Activated CD8-positive, alpha-beta memory T cell treated with anti-CD3 and anti-CD28 coated beads, Interleukin-2, amount 50 U/mL, for 48 hours (primary cell): Measurements from ENCODE around the gene LRRFIP2.
"Not testable (repeated sequence)": the region's sequence is repeated elsewhere in the genome, so short reads cannot be mapped to it uniquely, and the experiment has no call there.

Experiments
- DNase-seq: peaks from one replicate; pipeline ENCODE4 v3.0.0-alpha.2; 2020

The LRRFIP2 gene, protein sequence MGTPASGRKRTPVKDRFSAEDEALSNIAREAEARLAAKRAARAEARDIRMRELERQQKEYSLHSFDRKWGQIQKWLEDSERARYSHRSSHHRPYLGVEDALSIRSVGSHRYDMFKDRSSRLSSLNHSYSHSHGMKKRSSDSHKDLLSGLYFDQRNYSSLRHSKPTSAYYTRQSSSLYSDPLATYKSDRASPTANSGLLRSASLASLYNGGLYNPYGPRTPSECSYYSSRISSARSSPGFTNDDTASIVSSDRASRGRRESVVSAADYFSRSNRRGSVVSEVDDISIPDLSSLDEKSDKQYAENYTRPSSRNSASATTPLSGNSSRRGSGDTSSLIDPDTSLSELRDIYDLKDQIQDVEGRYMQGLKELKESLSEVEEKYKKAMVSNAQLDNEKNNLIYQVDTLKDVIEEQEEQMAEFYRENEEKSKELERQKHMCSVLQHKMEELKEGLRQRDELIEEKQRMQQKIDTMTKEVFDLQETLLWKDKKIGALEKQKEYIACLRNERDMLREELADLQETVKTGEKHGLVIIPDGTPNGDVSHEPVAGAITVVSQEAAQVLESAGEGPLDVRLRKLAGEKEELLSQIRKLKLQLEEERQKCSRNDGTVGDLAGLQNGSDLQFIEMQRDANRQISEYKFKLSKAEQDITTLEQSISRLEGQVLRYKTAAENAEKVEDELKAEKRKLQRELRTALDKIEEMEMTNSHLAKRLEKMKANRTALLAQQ

GRCh38 chr3:37174532-37175126, at the start of gene LRRFIP2:
Gene LRRFIP2, minus strand, starts transcription at chr3:37174582. Its CDS starts 25,599 bp downstream, at chr3:37148983.
- no peak for DNase-seq

DNA sequence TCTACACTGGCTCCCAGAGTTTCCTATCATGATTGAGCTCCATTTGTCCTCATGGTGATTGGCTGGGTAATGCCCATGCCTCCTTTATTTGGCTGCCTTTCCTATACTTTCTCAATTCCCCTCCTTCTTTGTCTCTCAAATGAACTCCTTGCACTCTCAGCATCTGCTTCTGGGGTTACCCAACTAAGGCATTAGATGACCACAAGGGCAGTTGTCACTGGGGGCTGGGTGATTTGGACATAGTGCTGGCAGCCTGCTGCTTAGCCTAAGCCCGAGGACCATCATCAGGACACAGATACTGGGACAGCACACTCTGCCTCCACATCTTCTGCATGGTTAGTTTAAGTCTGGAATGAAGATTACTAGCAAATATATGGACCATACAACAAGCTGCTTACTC, 49.2 kb upstream of the LRRFIP2 start:
- no peak for DNase-seq

- no peak for DNase-seq
These were observed 48.8 kb upstream of the LRRFIP2 start for GRCh38 chr3:37223141-37223558.

GRCh38 chr3:37222542-37222941, 48.2 kb upstream of the LRRFIP2 start:
- DNase-seq: not testable (repeated sequence)

DNA sequence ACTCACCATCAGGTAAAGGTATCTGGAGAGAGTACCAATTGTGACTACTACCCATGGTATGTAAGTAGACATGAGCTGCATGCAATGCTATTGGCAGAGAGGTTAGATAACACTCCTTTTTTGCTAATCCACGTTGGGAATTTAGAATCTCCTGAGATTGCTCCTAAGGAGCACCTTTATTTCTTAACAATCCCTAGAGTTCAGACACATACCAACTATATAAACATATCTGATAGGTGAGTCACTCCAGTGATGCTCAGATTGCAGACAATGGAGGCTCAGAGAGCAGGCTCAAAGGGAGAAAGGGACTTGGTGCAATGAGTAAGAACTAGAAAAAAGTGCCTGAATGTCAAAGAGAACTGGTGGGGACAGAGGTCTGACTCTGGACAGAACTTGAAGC, 47.0 kb upstream of the LRRFIP2 start:
- no peak for DNase-seq

- no peak for DNase-seq
These were observed 44.9 kb upstream of the LRRFIP2 start for GRCh38 chr3:37219266-37219665.

DNA sequence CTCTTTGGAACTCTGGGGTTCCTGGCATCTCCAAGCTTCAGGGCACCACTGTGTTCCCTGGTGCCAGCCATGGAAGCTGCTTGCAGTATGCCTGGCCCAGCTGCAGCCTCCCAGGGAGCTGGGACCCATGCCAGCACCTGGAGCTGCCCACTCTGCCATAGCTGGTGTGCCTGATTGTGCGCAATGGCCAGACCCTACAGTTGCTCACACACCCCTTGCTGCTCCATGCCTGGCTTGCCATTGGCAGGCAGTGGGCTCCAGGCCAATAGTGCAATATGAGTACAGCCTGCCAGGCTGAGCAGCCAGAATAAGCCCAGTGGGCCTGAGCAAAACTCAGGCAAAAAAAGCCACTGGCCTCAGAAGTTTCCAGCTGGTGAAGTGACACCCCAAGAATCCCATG, 43.8 kb upstream of the LRRFIP2 start:
- DNase-seq: no peak

- DNase-seq: no peak
These were observed 42.9 kb upstream of the LRRFIP2 start for GRCh38 chr3:37217098-37217849.

DNA sequence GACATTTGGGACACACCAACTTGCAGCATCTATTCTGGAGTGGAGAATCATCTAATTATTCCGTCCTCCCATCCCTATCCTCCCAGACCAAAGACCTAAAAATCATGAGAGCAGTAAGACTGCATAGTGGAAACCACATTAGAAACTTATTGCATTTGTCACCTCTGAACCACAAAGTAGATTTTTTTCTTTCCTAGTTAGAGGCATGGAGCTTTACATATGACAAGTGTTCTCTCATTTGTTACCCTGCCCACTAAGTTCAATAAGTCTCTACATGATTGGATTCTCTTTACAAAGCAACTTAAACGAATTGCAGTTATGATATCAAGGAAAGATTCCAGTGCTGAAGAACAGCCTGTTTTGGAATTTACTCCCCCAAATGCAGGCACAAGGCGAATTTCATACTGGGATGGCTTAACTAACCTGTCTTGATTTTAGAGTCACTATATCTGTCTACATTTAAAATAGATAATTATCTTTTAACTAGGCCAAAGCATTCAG, 42.3 kb upstream of the LRRFIP2 start:
- no peak for DNase-seq

GRCh38 chr3:37214076-37214475, 39.7 kb upstream of the LRRFIP2 start:
- DNase-seq: no peak

GRCh38 chr3:37210230-37210629, 35.8 kb upstream of the LRRFIP2 start:
- no peak for DNase-seq

DNA sequence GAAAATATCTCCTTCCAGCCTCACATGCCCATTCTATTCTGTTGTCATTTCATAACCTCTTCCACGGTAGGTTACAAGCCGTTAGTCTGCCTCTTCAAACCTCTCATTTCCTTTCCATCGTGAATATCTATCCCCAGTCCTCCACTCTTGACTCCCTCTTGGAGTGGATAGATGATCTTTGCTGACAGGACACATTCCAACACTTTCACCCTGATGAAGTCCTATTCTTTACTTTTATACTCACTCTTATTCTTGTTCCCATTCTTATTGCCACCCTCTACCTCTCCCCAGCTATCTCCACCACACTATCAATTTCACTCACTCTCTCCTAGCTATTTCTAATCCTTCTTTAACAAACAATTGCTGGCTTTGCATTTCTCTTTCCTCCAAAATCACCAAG, 34.2 kb upstream of the LRRFIP2 start:
- not testable (repeated sequence) for DNase-seq

GRCh38 chr3:37208008-37208407, 33.6 kb upstream of the LRRFIP2 start:
- not testable (repeated sequence) for DNase-seq

GRCh38 chr3:37206041-37206440, 31.7 kb upstream of the LRRFIP2 start:
- not testable (repeated sequence) for DNase-seq

DNA sequence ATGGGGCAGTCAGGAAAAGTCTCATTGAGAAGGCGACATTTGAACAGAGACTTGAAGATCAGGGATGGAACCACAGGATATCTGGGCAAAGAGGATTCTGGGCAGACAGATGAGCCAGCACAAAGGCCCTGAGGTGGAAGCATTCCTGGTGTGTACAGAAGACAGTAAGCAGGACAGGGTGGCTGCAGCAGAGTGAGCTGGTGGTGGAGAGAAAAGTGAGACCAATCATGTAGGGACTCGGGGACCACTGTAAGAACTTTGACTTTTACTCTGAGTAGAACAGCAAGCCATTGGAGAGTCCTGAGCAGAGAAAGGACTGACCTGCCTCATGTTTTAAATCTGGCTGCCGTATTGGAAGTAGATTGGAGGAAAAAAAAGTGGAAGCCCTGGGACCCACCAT, 29.9 kb upstream of the LRRFIP2 start:
- DNase-seq: no peak

GRCh38 chr3:37202035-37202434, 27.7 kb upstream of the LRRFIP2 start:
- no peak for DNase-seq

DNA sequence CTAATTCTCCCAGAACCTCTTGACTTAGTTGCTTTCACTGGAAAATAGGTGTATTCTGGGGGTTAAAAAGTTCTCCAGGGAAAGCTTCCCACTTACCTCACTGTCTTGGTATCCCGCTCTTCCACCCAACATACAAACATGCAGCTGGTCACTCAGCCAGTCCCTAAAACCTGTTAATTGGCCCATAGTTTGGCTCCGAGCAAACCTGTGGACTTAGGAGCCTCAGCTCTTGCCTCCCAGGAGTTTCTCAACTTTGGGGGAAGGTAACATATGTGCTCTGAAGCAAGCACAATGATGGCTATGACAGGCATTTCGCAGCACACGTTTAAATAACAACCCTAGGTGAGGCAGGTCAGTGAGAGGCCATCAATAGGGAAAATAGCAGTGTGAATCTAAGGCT, 25.8 kb upstream of the LRRFIP2 start:
- DNase-seq: no peak

GRCh38 chr3:37198996-37199395, 24.6 kb upstream of the LRRFIP2 start:
- no peak for DNase-seq

- no peak for DNase-seq
These were observed 24.2 kb upstream of the LRRFIP2 start for GRCh38 chr3:37198547-37198946.

GRCh38 chr3:37197810-37198371, 23.5 kb upstream of the LRRFIP2 start:
- DNase-seq: no peak

GRCh38 chr3:37194533-37194932, 20.2 kb upstream of the LRRFIP2 start:
- no peak for DNase-seq

DNA sequence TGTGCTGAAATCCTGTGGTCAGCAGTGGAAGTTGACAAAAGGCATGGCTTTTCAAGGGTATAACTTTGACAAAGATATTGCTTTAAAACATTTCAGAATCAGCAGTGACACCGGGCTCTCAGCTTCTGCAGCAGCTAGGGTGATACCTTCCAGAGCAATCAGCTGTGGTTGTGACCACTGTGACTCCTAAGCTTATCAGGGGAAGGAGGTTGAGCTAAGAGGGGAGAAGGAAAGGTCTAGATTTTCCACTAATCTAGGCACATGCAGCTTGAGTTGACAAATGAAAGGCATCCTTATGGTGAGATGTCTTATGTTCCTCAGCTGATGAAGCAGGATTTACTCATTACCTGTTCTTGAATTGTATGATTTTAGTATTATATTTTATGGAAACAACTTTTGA, 16.3 kb upstream of the LRRFIP2 start:
- no peak for DNase-seq

DNA sequence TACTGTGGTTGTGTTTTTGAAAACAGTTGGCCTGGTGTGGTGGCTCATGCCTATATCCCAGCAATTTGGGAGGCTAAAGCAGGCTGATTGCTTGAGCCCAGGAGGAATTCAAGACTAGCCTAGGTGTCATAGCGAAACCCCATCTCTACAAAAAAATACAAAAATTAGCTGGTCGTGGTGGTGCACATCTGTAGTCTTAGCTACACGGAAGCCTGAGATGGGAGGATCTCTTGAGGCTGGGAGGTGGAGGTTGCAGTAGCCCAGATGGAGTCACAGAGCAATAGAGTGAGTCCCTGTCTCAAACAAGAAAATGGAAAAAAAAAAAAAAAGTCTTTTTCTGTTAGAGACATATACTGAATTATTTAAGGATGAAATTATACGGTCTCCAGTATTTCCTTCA, 14.7 kb upstream of the LRRFIP2 start:
- no peak for DNase-seq
